GM21723 (cell line): ENCODE data around the gene ARHGAP22.

Experiments used
- ATAC-seq: cut with Tn5 transposase; IDR thresholded peaks from one replicate; pipeline ENCODE4 v1.9.1; 2021; ENCODE audit warnings: mild to moderate bottlenecking, moderate library complexity; ENCODE audit not compliant: unreplicated experiment

ARHGAP22 gene

GRCh38 chr10:48454302-48455054, 150.4 kb downstream of the ARHGAP22 start:
- ATAC-seq = no peak

- ATAC-seq = no peak
Measured at GRCh38 chr10:48453451-48454301, 151.2 kb downstream of the ARHGAP22 start.

- no peak for ATAC-seq
Measured at GRCh38 chr10:48452879-48453412, 151.9 kb downstream of the ARHGAP22 start.

GRCh38 chr10:48451969-48452878, 152.6 kb downstream of the ARHGAP22 start:
- no peak for ATAC-seq

GRCh38 chr10:48450741-48451466, 154.0 kb downstream of the ARHGAP22 start:
- ATAC-seq = no peak

- ATAC-seq = no peak
Measured at GRCh38 chr10:48450233-48450740, 154.6 kb downstream of the ARHGAP22 start.

- no peak for ATAC-seq
Measured at GRCh38 chr10:48449501-48450232, 155.2 kb downstream of the ARHGAP22 start.

- no peak for ATAC-seq
Measured at GRCh38 chr10:48448796-48449195, 156.1 kb downstream of the ARHGAP22 start.

- ATAC-seq = no peak
Measured at GRCh38 chr10:48447356-48448215, 157.3 kb downstream of the ARHGAP22 start.

- ATAC-seq = no peak
Measured at GRCh38 chr10:48446785-48447184, 158.1 kb downstream of the ARHGAP22 start.

GRCh38 chr10:48445932-48446331, 158.9 kb downstream of the ARHGAP22 start:
- ATAC-seq = no peak

- ATAC-seq = no peak
Measured at GRCh38 chr10:48444861-48445841, 159.7 kb downstream of the ARHGAP22 start.

GRCh38 chr10:48444266-48444665, 160.6 kb downstream of the ARHGAP22 start:
- no peak for ATAC-seq

- ATAC-seq = no peak
Measured at GRCh38 chr10:48442809-48443177, 162.1 kb downstream of the ARHGAP22 start.

GRCh38 chr10:48442090-48442808, 162.6 kb downstream of the ARHGAP22 start:
- no peak for ATAC-seq

GRCh38 chr10:48440771-48441170, 164.1 kb downstream of the ARHGAP22 start:
- no peak for ATAC-seq
